HG02852 (cell line): ENCODE results near the gene ZNF222.
A peak's percentile ranks its signal among the peaks of the same experiment; 100 is the strongest.

Source experiments
- ATAC-seq: cut with Tn5 transposase; IDR thresholded peaks from one replicate; pipeline ENCODE4 v1.9.1; 2021; ENCODE audit warnings: mild to moderate bottlenecking, moderate library complexity; ENCODE audit not compliant: unreplicated experiment

The ZNF222 gene

DNA sequence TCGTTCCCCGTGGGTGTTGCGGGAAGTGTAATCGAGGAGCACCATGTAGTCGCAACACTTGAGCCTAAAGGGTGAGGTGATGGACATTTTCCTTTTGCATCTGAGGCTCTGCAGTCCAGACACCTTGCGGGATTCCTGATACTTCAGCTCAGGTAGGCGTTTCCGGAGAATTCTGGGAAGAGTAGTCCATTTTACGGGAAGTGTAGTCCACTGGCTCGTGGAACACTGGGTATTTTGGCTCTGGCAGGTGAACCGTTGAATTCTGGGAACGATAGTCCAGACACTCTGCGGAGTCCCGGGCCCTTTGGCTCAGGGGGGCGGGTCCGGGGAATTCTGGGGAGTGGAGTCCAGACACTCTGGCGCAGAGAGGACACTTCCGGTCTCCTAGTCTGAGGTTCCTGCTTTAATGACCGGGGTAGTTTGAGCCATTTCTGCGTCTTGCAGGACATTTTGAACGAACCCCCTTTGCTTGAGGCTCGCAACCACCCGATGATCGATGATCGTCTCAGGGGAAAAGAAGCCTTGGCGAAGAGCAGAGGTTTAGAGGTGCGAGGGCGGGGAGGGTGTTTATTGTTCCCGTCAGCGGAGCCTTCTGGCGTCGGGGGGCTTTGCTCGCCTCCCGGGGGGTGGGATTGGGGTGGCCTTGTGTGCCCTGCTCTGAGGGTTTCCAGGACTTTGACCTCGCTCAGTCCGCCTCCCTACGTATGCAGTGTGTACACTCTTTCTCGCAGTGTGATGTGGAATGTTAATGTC lies 26.6 kb downstream of the ZNF222 start, which contains the start of gene ZNF223:
Gene ZNF223, plus strand, starts transcription at position 387 of the 753 bp plus-strand sequence. CDS start 3,141 bp downstream, outside the sequence.
- peak; percentile 65 for ATAC-seq

DNA sequence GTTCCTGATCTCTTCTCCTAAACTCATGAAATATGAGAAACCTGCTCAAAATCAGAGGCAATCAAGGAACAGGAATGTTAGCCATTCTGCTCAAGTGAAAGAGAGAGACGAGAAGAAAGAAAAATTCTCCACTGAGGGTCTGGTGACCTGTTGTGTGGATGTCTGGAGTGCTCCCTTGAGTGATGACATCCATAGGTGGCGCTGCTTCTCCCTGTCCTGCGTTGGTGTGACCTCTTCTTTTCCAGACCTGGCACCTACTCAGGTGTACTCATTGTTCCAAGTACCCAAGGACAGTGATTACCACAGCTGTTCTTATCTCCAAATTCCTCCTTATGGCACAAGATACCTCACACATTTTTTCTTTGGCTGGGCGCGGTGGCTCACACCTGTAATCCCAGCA lies 30.7 kb downstream of the ZNF222 start:
- ATAC-seq: no peak

DNA sequence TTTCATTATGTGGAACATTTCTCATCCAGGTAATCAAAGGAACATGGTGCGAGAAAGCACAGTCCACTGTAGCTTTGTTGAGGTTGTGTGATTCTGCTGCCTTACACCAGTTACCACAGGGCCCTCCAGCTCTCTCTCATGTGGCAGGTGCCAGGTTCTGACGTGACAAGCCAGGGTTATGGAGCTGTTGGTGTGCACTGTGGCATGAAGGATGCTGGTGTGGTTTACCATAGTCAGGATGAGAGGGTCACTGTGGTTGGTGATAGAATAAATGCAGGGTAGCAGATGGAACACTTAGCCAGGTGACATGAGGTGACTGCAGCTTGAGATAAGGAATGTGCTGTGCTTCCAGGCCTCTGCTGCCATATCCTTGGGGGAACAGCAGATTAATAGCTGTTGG lies 34.0 kb downstream of the ZNF222 start:
- ATAC-seq: no peak

GRCh38 chr19:44061038-44061437 lies 35.9 kb downstream of the ZNF222 start:
- ATAC-seq: no peak

- ATAC-seq: no peak
Measured at GRCh38 chr19:44066305-44066704, 41.1 kb downstream of the ZNF222 start.

DNA sequence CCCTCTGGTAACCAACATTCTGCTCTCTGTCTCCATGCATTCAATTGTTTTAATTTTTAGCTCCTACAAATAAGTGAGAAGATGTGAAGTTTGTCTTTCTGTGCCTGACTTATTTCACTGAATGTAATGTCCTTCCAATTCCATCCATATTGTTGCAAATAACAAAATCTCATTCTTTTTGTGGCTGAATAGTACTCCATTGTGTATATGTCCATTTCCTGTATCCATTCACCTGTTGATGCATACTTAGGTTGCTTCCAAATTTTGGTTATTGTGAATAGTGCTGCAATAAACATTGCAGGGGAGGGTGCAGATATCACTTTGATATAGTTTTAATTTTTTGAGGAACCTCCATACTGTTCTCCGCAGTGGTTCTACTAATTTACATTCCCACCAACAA lies 44.2 kb downstream of the ZNF222 start:
- ATAC-seq: no peak

GRCh38 chr19:44071824-44072542 lies 46.8 kb downstream of the ZNF222 start, which contains the start of gene ZNF284:
TSS of gene ZNF284 (plus strand) at chr19:44072159. CDS start at chr19:44076390, 4,231 bp downstream.
- peak; percentile 92 for ATAC-seq

- ATAC-seq: no peak
Measured at GRCh38 chr19:44072543-44073401, 47.6 kb downstream of the ZNF222 start.

DNA sequence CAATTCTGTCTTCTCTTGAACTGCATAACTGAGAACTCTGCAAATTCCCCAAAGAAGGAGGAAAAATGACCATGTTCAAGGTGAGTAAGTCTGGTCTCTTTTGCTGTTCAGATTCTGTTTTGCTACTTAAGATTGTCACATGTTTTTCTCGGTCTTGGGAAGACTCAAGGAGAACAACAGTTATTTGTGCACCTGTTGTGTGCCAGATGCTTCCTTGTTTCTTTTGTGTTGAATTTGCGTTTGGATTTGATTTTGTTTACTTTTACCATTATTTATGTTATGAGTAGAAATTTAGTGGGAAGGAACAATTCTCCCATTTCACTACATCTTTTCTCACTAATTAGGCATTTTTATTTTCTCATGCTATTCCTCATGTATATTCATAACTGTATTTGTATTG lies 51.1 kb downstream of the ZNF222 start:
- ATAC-seq: no peak
